MM.1S (cell line): ENCODE measurements around the gene CLCA1.

Experiments used
- CTCF ChIP-seq: fragments of 300-600 bp; sonication (generic); IDR thresholded peaks from 2 replicates; pipeline ENCODE4 v1.5.1; 2016; ENCODE audit warnings: antibody characterized with exemption, low read length, mixed read lengths
- EZH2 ChIP-seq: fragments of 300-600 bp; sonication (generic); optimal IDR thresholded peaks from 2 replicates; pipeline ENCODE3; 2017; ENCODE audit warnings: low read depth, mild to moderate bottlenecking, antibody characterized with exemption, low read length, mixed read lengths
- EZH2phosphoT487 ChIP-seq: fragments of 300-600 bp; sonication (generic); IDR thresholded peaks from 2 replicates; pipeline ENCODE4 v1.6.1; 2018; ENCODE audit warnings: antibody characterized with exemption, low read length

- TF ChIP-seq CTCF: no peak
- no peak for TF ChIP-seq EZH2phosphoT487
- TF ChIP-seq EZH2: no peak
These were observed 35.4 kb downstream of the CLCA1 start for GRCh38 chr1:86504137-86504479.
